K562 (cell line): Measurements from ENCODE around the gene ASCC3. TPM values are rescaled to one million over a fixed set of nuclear protein-coding genes. Genes with fewer than 3 reads are reported as not detected.
A peak's percentile ranks its signal among the peaks of the same experiment; 100 is the strongest.

Experiments
- BRD9 ChIP-seq: fragments of 450-650 bp; IDR thresholded peaks from 2 replicates; pipeline ENCODE4 v1.6.1; 2018; ENCODE audit warnings: low read depth; ENCODE audit not compliant: partially characterized antibody
- CBFB ChIP-seq: sonication (generic); formaldehyde crosslinking; IDR thresholded peaks from 2 replicates; pipeline ENCODE4 v1.4.0; 2020; ENCODE audit warnings: mild to moderate bottlenecking, missing genetic modification reagents
- CBX2 ChIP-seq: fragments of 200-600 bp; sonication (generic); IDR thresholded peaks from one replicate; pipeline ENCODE4 v1.6.1; 2012; ENCODE audit warnings: mild to moderate bottlenecking, low read length, inconsistent platforms; ENCODE audit not compliant: insufficient read depth, poor library complexity, severe bottlenecking
- CEBPB ChIP-seq: fragments of 450-650 bp; IDR thresholded peaks from 2 replicates; pipeline ENCODE4 v1.6.1; 2016; ENCODE audit warnings: missing genetic modification characterization, missing compliant biosample characterization
- CREB1 ChIP-seq, 2 experiments: sonication (generic) in 1 of 2; formaldehyde crosslinking in 1 of 2; IDR thresholded peaks; 2 replicates each; pipeline versions ENCODE4 v1.6.1 to v1.8.0; 2012 to 2022; ENCODE audit warnings: inconsistent platforms in 1 of 2, mild to moderate bottlenecking in 1 of 2, missing genetic modification reagents in 1 of 2, moderate library complexity in 1 of 2
- CREBBP ChIP-seq: IDR thresholded peaks from one replicate; pipeline ENCODE4 v1.6.1; 2012; ENCODE audit warnings: low read depth, mild to moderate bottlenecking, control low read depth, inconsistent platforms, low read length
- FOXA3 ChIP-seq, 2 experiments: fragments of 450-650 bp in 1 of 2; sonication (generic) in 1 of 2; formaldehyde crosslinking; IDR thresholded peaks in 1 of 2; conservative IDR thresholded peaks in 1 of 2; 2 replicates each; pipeline versions ENCODE4 v1.4.0 to v1.8.0; 2020 to 2022; ENCODE audit warnings: mild to moderate bottlenecking in 2 of 2, missing genetic modification reagents in 1 of 2
- ILF3 ChIP-seq: fragments of 450-650 bp; IDR thresholded peaks from 2 replicates; pipeline ENCODE4 v1.6.1; 2018; ENCODE audit warnings: antibody characterized with exemption, mild to moderate bottlenecking, moderate library complexity, borderline replicate concordance
- JUND ChIP-seq, 2 experiments: IDR thresholded peaks; 2 replicates in 1 of 2; 3 replicates in 1 of 2; pipeline ENCODE4 v1.6.1; 2011; ENCODE audit warnings: borderline replicate concordance in 2 of 2, low read depth in 2 of 2, low read length in 2 of 2, improper control_type of control experiment in 1 of 2, missing biosample characterization in 1 of 2, missing genetic modification characterization in 1 of 2, missing genetic modification reagents in 1 of 2
- RBM15 ChIP-seq: fragments of 200-400 bp; formaldehyde crosslinking; IDR thresholded peaks from 2 replicates; pipeline ENCODE4 v1.6.1; 2018; ENCODE audit warnings: mild to moderate bottlenecking, low read length, moderate library complexity; ENCODE audit not compliant: insufficient read depth
- SMAD1 ChIP-seq: fragments of 150-350 bp; IDR thresholded peaks from 2 replicates; pipeline ENCODE4 v1.6.1; 2014; ENCODE audit warnings: low read length, low read depth; ENCODE audit not compliant: partially characterized antibody
- SMARCE1 ChIP-seq: fragments of 450-650 bp; IDR thresholded peaks from 2 replicates; pipeline ENCODE4 v1.7.1; 2016; ENCODE audit warnings: mild to moderate bottlenecking
- ZNF41 ChIP-seq: fragments of 250-450 bp; sonication (Bioruptor Pico); conservative IDR thresholded peaks from 2 replicates; pipeline ENCODE4 v1.4.0; 2020; ENCODE audit warnings: mild to moderate bottlenecking
- polyA plus RNA-seq, 8 experiments: library from polyadenylated mRNA; depleted of rRNA in 4 of 8; stranded (reverse) in 5 of 8; unstranded in 3 of 8; fragments of >200 nt; fragmentation: Nextera tagmentation in 2 of 8; fragmentation: Illumina TruSeq in 1 of 8; extraction: Ambion mirVana in 2 of 8; extraction: Trizol in 1 of 8; gene quantifications; 2 replicates each; pipeline versions ENCODE4 v1.2.1 to v1.2.3, GENCODE V29; 2011 to 2014; ENCODE audit warnings: inconsistent platforms in 1 of 8, missing spikeins in 1 of 8
- total RNA-seq, 7 experiments: library from RNA; depleted of rRNA in 6 of 7; stranded (reverse); fragments of >200 nt in 6 of 7; fragmentation: Illumina TruSeq in 2 of 7; extraction: Trizol in 2 of 7; gene quantifications; 2 replicates each; pipeline versions ENCODE4 v1.2.1 to v1.2.3, GENCODE V29; 2011 to 2021; ENCODE audit warnings: low replicate concordance in 1 of 7
- TF ChIP-seq, protein P1 (sequence below): sonication (generic); IDR thresholded peaks from 2 replicates; pipeline ENCODE4 v1.6.1; 2016
- TF ChIP-seq, protein P2 (sequence below): IDR thresholded peaks from 2 replicates; pipeline ENCODE4 v1.6.1; 2014; ENCODE audit warnings: antibody characterized with exemption
- TF ChIP-seq, protein P3 (sequence below): fragments of 450-650 bp; formaldehyde crosslinking; IDR thresholded peaks from 2 replicates; pipeline ENCODE4 v1.4.0; 2020; ENCODE audit warnings: mild to moderate bottlenecking, moderate library complexity
- TF ChIP-seq, protein P4 (sequence below): sonication (generic); formaldehyde crosslinking; IDR thresholded peaks from 2 replicates; pipeline ENCODE4 v1.8.0; 2022; ENCODE audit warnings: mild to moderate bottlenecking, missing genetic modification reagents
- TF ChIP-seq, protein P5 (sequence below): conservative IDR thresholded peaks from 2 replicates; pipeline ENCODE4 v1.6.1; 2011; ENCODE audit warnings: low read depth, mild to moderate bottlenecking, low read length; ENCODE audit not compliant: control insufficient read depth

The ASCC3 gene
- total and polyA plus RNA-seq, 9 of the 15 experiments (the other 6 are each of a cell fraction or from before 2014, with no cell fraction given): 16.1 to 56.1 (median 33.9) TPM

DNA sequence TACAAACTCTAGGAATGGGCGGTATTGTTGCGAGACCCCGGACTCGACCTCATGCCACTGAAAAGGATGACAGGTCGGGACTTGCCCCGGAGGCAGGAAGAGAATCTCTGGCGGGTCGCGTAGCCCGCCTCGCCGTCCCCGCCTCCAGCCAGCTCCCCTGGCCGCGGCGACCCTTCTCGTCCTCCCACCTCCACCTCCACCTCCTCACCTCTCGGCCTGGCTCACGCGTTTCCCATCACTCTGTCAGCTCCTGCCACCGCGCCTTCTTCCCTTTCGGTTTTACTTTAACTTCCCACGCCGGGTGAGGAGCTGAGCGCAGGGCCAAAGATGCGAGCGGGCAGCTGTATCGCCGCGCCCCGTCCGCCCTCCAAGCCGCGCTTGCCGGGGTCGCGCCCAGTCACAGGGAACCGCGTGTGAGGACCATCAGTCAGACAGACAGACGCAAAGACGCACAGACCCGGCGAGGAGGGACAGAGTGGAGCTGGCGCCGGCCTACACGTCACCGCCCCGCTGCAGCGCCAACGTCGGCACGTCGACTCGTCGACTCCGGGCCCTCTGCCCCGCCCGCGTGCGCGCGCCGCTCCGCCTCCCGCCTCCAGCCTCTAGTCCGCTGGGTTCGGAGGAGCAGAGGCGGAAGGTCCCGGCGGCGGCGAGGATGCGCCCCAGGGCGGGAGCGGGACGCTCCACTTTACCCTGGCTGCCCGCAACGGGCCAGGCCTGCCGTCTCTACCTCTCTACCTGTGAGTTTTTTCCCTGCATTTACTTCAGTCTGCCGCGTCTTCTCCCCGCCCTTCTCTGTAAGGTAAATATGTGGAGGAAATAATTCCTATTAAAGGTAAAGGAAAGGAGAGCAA lies at the start of gene ASCC3 (continued):
- TF ChIP-seq SMARCE1: no peak
- peak; percentile 97 for TF ChIP-seq CREB1 (IDR thresholded peaks at IDR 0.05)
- TF ChIP-seq CREB1 (CRISPR knock-in tag; IDR thresholded peaks at IDR 0.05): peak; percentile 95
- TF ChIP-seq, protein P1, sequence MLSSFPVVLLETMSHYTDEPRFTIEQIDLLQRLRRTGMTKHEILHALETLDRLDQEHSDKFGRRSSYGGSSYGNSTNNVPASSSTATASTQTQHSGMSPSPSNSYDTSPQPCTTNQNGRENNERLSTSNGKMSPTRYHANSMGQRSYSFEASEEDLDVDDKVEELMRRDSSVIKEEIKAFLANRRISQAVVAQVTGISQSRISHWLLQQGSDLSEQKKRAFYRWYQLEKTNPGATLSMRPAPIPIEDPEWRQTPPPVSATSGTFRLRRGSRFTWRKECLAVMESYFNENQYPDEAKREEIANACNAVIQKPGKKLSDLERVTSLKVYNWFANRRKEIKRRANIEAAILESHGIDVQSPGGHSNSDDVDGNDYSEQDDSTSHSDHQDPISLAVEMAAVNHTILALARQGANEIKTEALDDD: no peak
- TF ChIP-seq, protein P2, sequence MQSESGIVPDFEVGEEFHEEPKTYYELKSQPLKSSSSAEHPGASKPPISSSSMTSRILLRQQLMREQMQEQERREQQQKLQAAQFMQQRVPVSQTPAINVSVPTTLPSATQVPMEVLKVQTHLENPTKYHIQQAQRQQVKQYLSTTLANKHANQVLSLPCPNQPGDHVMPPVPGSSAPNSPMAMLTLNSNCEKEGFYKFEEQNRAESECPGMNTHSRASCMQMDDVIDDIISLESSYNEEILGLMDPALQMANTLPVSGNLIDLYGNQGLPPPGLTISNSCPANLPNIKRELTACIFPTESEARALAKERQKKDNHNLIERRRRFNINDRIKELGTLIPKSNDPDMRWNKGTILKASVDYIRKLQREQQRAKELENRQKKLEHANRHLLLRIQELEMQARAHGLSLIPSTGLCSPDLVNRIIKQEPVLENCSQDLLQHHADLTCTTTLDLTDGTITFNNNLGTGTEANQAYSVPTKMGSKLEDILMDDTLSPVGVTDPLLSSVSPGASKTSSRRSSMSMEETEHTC: no peak
- no peak for TF ChIP-seq BRD9
- TF ChIP-seq CBFB (CRISPR knock-in tag): no peak
- peak; percentile 25 for TF ChIP-seq SMAD1
- no peak for TF ChIP-seq CEBPB
- TF ChIP-seq, protein P3, sequence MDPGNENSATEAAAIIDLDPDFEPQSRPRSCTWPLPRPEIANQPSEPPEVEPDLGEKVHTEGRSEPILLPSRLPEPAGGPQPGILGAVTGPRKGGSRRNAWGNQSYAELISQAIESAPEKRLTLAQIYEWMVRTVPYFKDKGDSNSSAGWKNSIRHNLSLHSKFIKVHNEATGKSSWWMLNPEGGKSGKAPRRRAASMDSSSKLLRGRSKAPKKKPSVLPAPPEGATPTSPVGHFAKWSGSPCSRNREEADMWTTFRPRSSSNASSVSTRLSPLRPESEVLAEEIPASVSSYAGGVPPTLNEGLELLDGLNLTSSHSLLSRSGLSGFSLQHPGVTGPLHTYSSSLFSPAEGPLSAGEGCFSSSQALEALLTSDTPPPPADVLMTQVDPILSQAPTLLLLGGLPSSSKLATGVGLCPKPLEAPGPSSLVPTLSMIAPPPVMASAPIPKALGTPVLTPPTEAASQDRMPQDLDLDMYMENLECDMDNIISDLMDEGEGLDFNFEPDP (CRISPR knock-in tag): no peak
- no peak for TF ChIP-seq FOXA3 (CRISPR knock-in tag; conservative IDR thresholded peaks at IDR 0.05 in 1 of 2, IDR thresholded peaks at IDR 0.05 in 1 of 2)
- TF ChIP-seq ILF3: no peak
- TF ChIP-seq RBM15: no peak
- no peak for TF ChIP-seq CBX2
- TF ChIP-seq JUND (IDR thresholded peaks at IDR 0.05; ENCODE audit: borderline replicate concordance, low read depth, low read length): peak; percentile 27; the same call in 1 of the 2 replicates
- TF ChIP-seq JUND (tag; IDR thresholded peaks at IDR 0.05; ENCODE audit: borderline replicate concordance, low read depth, low read length): no peak; the same call in 2 of the 3 replicates
- TF ChIP-seq, protein P4, sequence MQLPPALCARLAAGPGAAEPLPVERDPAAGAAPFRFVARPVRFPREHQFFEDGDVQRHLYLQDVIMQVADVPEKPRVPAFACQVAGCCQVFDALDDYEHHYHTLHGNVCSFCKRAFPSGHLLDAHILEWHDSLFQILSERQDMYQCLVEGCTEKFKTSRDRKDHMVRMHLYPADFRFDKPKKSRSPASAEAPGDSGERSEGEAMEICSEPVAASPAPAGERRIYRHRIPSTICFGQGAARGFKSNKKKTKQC (CRISPR knock-in tag): 0 out of 2 replicates have a peak, but pooled peaks have one; percentile 48
- TF ChIP-seq CREBBP: no peak
- no peak for TF ChIP-seq ZNF41 (CRISPR knock-in tag)
- TF ChIP-seq, protein P5, sequence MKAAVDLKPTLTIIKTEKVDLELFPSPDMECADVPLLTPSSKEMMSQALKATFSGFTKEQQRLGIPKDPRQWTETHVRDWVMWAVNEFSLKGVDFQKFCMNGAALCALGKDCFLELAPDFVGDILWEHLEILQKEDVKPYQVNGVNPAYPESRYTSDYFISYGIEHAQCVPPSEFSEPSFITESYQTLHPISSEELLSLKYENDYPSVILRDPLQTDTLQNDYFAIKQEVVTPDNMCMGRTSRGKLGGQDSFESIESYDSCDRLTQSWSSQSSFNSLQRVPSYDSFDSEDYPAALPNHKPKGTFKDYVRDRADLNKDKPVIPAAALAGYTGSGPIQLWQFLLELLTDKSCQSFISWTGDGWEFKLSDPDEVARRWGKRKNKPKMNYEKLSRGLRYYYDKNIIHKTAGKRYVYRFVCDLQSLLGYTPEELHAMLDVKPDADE: peak; percentile 80
